RPMI7951 (cell line): ENCODE results near the gene GBE1. TPM values are rescaled to one million over a fixed set of nuclear protein-coding genes. Genes with fewer than 3 reads are reported as not detected.

Experiments used
- DNase-seq: peaks from one replicate; pipeline ENCODE4 v3.0.0-alpha.2; 2012; ENCODE audit warnings: low read depth
- total RNA-seq: library from RNA; depleted of rRNA; stranded (reverse); fragments of >200 nt; shearing (Covaris generic); gene quantifications from 2 replicates; pipeline ENCODE4 v1.2.3, GENCODE V29; 2014

Gene GBE1
- total RNA-seq, 1 experiment from 2014 or later, result 141 TPM

- no peak for DNase-seq
These were observed 59.3 kb downstream of the GBE1 start for GRCh38 chr3:81702126-81702525.

DNA sequence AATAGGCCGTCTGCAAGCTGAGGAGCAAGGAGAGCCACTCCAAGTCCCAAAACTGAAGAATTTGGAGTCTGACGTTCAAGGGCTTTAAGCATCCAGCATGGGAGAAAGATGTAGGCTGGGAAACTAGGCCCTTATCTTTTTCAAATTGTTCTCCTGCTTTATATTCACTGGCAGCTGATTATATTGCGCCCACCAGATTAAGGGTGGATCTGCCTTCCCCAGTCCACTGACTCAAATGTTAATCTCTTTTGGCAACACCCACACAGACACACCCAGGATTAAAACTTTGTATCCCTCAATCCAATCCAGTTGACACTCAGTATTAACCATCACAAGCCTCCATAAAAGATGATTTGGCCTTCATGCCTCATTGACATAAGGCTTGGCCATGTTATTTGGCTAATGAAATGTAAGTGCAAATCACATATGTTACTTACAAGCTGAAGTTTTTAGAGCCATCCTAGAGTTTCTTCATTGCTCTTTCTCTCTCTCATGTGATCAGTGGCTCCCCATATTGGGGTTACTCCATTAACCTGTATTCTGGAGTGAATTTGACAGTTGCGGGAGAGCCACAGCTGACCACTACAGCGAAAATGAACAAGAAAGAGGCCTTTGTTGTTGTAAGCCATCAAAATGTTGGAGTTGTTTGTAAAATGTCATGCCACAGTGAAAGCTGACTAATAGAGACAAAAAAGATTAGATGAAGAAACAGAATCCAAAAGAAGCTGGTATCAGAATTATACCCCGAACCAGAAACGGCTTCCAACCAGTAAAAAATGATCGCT is 61.7 kb downstream of the GBE1 start:
- no peak for DNase-seq

DNA sequence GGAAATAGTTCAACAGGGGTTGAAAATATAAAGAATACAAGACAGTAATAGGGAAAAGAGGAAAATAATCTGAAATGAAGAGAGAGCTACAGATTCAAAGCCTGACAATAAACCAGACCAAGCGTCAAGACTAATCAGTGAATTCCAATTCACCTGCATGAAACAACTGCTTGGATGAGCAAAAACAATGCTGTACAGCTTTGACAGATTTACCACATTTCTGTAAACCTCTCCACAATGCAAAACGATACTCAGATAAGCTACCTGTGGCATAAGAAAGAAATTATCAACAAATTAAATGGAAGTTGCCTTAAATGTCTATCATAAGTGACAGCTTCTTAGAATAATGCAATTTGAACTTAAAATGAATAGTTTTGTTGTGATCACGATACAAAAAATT is 65.4 kb downstream of the GBE1 start:
- no peak for DNase-seq

- DNase-seq, result no peak
These were observed 66.1 kb downstream of the GBE1 start for GRCh38 chr3:81695302-81695701.

DNA sequence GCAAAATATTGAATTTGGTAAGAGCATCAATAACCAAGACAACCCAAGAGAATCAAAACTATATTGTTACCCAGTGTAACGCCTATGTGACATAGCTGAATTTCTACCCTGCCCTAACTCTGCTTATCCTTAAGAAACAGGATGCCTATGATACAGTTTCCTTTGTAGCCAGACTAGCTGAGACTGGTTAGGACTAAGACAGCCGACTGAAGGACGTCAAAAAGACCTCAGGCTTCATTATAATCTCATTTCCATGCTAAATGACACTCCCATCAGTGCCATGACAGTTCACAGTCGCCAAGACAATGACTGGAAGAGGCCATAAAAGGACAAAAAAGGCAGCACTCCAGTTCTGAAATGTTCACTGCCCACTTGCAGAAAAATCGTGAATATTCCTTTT is 66.8 kb downstream of the GBE1 start:
- DNase-seq, result no peak

DNA sequence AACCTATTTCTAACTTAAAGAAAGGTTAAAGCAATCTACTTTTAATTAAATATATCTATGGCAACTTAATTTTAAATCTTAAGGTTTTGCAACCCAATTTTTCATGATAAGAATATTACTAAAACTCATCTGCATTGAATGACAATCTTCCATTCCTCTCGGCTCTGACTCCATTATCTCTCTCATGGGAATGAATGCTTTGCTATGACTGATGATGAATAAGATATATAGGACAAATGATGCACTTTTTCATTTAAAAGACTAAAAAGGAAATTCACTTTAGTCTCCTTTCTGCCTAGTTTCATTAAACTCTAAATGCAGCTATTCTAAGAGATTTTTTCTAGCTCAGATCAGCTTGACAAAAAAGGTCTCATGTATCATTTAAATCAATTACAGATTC is 68.7 kb downstream of the GBE1 start:
- no peak for DNase-seq

DNA sequence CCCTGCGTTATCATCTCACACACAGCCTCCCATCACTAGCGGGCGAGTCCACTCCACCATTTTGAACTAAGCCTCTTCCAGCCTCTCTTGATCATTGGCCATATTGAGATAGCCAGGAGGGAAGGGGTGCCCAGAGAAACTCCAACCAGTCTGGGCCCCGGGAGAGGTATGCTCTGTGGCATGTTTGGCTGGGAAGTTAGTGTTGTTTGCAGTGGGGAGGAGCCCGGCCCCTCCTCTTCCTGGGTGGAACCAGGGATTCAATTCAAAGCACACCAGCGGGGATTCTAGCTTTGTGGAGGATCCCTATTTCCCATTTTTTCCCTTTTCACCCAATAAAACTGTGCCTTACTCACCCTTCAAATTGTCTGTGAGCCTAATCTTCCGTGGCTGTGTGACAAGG is 71.8 kb downstream of the GBE1 start:
- DNase-seq, result no peak

- peak; percentile 43 for DNase-seq
These were observed 76.6 kb downstream of the GBE1 start for GRCh38 chr3:81684751-81685395.

DNA sequence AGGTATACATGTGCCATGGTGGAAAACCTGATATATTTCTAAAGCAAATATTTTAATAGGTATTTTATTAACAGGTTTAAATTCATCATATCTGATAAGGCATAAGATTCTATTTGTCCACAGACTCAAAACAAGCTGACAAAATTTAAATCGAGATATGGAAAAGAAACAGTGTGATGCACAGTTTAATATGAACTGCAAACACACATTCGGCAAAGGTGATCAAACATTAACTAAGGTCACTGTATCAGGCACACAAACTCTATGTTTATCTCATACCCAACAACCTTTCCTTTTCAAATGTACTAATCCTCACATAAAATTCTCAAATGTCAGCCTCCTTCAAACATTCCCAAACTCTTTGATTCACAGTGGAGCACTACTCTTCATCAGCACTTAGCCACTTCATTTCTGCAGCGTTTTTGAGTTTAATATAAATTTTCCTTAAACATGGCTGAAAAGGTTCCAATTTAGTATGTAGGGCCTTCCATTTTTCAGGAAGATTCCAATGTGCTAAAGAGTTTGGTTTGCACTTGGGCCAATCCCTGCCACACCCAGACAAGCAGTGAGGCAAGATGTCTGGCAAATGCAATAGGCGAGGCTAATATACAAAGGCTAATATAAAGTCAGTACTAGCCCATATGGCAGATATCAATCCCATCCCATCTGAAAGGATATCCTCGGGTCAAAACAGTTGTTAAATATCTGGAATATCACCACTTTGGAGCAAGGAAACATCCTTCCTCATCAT is 84.6 kb downstream of the GBE1 start:
- no peak for DNase-seq

DNA sequence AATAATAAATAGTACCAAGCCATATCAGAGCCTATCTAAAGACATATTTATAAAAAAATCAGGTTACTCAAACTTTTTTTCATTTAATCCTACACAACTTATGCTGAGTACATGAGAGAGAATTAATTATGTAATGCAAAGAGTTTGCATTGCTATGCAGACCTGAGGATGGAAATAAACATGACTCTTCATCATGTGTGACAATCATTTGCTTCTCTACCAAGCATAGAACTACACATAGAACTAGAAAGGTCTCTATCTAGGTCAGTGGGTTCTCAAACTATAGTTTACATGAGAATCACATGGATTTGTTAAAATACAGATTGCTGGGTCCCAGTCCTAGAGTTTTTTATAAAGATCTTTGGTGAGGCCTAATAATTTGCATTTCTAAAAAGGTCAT is 86.8 kb downstream of the GBE1 start:
- no peak for DNase-seq

- DNase-seq, result no peak
These were observed 93.2 kb downstream of the GBE1 start for GRCh38 chr3:81668283-81668682.

- peak; percentile 21 for DNase-seq
These were observed 94.8 kb downstream of the GBE1 start for GRCh38 chr3:81666502-81667121.

DNA sequence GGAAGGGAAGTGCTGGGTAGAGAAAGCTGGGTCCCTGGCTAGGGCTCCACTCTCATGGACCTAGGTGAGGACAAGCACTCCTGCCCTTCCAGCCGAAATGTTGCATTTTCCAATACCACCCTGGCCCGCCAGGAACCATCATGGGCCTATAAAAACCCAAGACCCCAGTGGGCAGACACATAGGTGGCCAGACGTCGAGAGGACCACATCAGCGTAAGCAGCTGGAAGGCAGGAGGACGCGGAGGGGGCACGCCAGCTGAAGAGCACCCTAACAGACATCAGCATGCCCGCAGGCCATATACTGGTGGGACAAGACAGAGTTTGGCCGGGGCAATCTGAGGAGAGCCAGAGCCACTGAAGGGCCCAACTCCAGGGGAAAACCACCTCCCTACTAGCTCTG is 98.3 kb downstream of the GBE1 start:
- DNase-seq, result no peak

GRCh38 chr3:81660036-81660435 is 101.4 kb downstream of the GBE1 start:
- DNase-seq, result no peak

DNA sequence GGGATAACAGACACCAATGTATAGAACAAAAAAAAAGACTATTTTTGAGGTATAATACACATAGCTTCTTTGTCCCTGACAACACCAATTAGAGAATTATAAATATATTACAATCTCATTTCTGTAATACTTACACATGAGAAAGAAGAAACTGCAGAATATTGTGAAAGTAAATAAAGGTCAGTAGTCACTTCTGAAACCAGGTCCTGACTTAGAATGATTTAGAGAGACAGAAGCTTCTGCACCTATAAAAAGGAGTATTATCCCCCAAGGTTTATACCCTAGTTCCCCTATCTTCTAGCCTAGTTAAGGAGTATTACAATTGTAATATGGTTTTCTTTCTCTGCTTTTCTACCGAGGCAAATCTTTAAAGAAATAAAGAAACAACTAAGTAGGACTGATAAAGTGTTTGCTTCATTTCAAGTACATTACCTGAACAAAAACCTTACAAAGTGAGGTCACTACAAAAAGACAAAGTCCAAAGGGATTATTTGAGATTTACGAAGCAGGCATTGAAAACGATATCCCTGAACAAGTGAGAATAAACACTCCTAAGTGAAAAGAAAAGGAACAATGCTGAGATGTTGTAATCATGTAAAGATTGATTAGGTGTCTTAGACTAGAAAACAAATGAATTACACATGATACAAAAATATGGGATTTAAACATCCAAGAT is 103.0 kb downstream of the GBE1 start:
- DNase-seq, result no peak

DNA sequence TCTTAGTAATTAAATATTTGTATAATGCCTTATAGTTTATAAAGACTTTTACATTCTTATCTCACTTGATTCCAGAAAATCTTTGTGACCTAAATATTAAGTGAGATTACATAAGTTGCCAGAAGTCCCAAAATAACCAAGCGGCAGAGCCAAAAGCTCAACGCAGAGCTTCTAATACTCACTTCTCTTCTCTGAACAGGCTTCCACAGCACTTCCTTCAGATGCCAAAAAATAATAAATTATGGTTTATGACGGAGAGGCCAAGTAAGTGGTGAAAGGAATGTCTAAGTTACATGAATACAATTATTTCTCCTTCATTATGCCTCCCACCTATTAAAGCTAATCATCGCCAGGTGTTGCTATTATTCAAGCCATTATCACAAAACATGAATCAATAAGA is 110.3 kb downstream of the GBE1 start:
- DNase-seq, result no peak

DNA sequence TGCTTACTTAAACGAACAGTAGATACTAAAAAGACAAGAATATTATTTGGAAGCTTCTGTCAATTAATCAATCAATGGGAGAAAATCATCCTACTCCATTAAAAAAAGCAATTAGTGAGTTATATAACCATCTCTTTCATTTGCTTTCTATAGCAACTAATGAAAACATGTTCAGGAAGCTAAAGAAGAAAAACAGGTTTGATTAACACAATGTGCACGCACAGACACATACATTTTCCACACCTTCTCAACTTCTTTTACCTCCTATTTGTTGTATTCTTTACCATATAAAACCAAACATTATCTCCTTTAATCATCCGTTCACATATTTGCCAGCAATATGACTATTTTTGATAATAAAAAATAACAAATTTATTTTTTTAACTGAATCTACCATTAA is 111.3 kb downstream of the GBE1 start:
- no peak for DNase-seq

- no peak for DNase-seq
These were observed 116.2 kb downstream of the GBE1 start for GRCh38 chr3:81645248-81645647.

GRCh38 chr3:81643721-81644120 is 117.7 kb downstream of the GBE1 start:
- peak; percentile 9 for DNase-seq

GRCh38 chr3:81638480-81638879 is 123.0 kb downstream of the GBE1 start:
- no peak for DNase-seq

GRCh38 chr3:81632659-81633058 is 128.8 kb downstream of the GBE1 start:
- DNase-seq, result no peak

DNA sequence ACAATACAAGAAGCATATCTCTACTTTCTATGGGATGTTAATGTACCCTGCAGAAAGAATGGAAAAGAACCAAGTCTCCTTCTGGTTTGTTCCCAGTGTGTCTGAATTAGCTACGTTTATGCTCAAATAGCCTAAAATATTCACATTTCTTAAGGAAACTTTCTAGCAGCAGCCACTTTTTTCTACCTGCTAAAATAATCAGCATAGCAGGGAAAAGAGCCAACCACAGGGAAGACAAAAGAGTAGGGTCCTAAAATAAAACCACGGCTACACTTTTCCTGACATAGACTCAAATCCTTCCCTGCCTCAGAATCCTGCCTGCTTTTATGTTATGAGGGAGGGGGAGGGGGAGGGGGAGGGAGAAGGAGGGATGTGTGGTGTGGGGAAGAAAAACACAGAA is 136.7 kb downstream of the GBE1 start:
- DNase-seq, result no peak
